H9 (cell line): ENCODE data around the gene PDS5A. TPM values are rescaled to one million over a fixed set of nuclear protein-coding genes. Genes with fewer than 3 reads are reported as not detected.

ENCODE experiments used
- DNase-seq: peaks from one replicate; pipeline ENCODE4 v3.0.0-alpha.2; 2017
- H2AFZ ChIP-seq: one replicate; pipeline ENCODE4 v1.6.1; 2013; ENCODE audit warnings: mild to moderate bottlenecking, low read length, control low read depth, moderate library complexity
- H2AK5ac ChIP-seq: 2 replicates; pipeline ENCODE4 v1.6.1; 2013; ENCODE audit warnings: low read length, control low read depth, mixed read lengths; ENCODE audit not compliant: insufficient read length
- H2BK120ac ChIP-seq: one replicate; pipeline ENCODE4 v1.6.1; 2013; ENCODE audit warnings: low read depth, mild to moderate bottlenecking, low read length, control low read depth, inconsistent platforms; ENCODE audit not compliant: poor library complexity, severe bottlenecking
- H2BK12ac ChIP-seq: 2 replicates; pipeline ENCODE4 v1.6.1; 2013; ENCODE audit warnings: low read length, control low read depth, mixed read lengths, low read depth; ENCODE audit not compliant: insufficient read length
- H2BK15ac ChIP-seq: 2 replicates; pipeline ENCODE4 v1.6.1; 2013; ENCODE audit warnings: low read depth, low read length, control low read depth
- H2BK20ac ChIP-seq: one replicate; pipeline ENCODE4 v1.6.1; 2013; ENCODE audit warnings: low read depth, mild to moderate bottlenecking, low read length, control low read depth, inconsistent platforms; ENCODE audit not compliant: poor library complexity, severe bottlenecking
- H2BK5ac ChIP-seq: 2 replicates; pipeline ENCODE4 v1.6.1; 2013; ENCODE audit warnings: low read length, control low read depth, mixed read lengths; ENCODE audit not compliant: insufficient read length
- H3K14ac ChIP-seq: 2 replicates; pipeline ENCODE4 v1.6.1; 2013; ENCODE audit warnings: low read length, control low read depth; ENCODE audit not compliant: insufficient read depth
- H3K18ac ChIP-seq: 2 replicates; pipeline ENCODE4 v1.6.1; 2013; ENCODE audit warnings: low read depth, mild to moderate bottlenecking, mixed read lengths, low read length, control low read depth; ENCODE audit not compliant: insufficient read length
- H3K23ac ChIP-seq: 2 replicates; pipeline ENCODE4 v1.6.1; 2013; ENCODE audit warnings: low read length, control low read depth, mixed read lengths, low read depth; ENCODE audit not compliant: insufficient read length
- H3K23me2 ChIP-seq: 2 replicates; pipeline ENCODE4 v1.6.1; 2013; ENCODE audit warnings: low read depth, mild to moderate bottlenecking, mixed read lengths, low read length, control low read depth; ENCODE audit not compliant: insufficient read length, poor library complexity, severe bottlenecking
- H3K27ac ChIP-seq: 2 replicates; pipeline ENCODE4 v1.5.1; 2013; ENCODE audit warnings: low read length, control low read depth, mixed read lengths, low read depth; ENCODE audit not compliant: insufficient read length
- H3K27me3 ChIP-seq: 2 replicates; pipeline ENCODE4 v1.6.1; 2013; ENCODE audit warnings: low read length, control low read depth, inconsistent platforms; ENCODE audit not compliant: insufficient read depth
- H3K4ac ChIP-seq: 2 replicates; pipeline ENCODE4 v1.6.1; 2013; ENCODE audit warnings: low read depth, mild to moderate bottlenecking, control low read depth, inconsistent platforms, low read length, moderate library complexity
- H3K4me1 ChIP-seq: 2 replicates; pipeline ENCODE4 v1.6.1; 2013; ENCODE audit warnings: low read length, control low read depth, inconsistent platforms; ENCODE audit not compliant: insufficient read depth
- H3K4me2 ChIP-seq: 2 replicates; pipeline ENCODE4 v1.6.1; 2013; ENCODE audit warnings: low read length, control low read depth, mixed read lengths; ENCODE audit not compliant: insufficient read length, insufficient read depth
- H3K56ac ChIP-seq: 2 replicates; pipeline ENCODE4 v1.6.1; 2013; ENCODE audit warnings: low read depth, mild to moderate bottlenecking, mixed read lengths, low read length, control low read depth; ENCODE audit not compliant: insufficient read length
- H3K79me1 ChIP-seq: 2 replicates; pipeline ENCODE4 v1.6.1; 2013; ENCODE audit warnings: low read depth, mild to moderate bottlenecking, moderate library complexity, low read length, control low read depth, inconsistent platforms; ENCODE audit not compliant: insufficient read depth, poor library complexity, severe bottlenecking
- H3K79me2 ChIP-seq: 2 replicates; pipeline ENCODE4 v1.6.1; 2013; ENCODE audit warnings: low read length, control low read depth, inconsistent platforms; ENCODE audit not compliant: insufficient read depth
- H3K9ac ChIP-seq: 2 replicates; pipeline ENCODE4 v1.6.1; 2013; ENCODE audit warnings: low read length, control low read depth, mixed read lengths; ENCODE audit not compliant: insufficient read length; ENCODE audit errors: extremely low read depth
- H3K9me3 ChIP-seq: one replicate; pipeline ENCODE4 v1.6.1; 2013; ENCODE audit warnings: low read depth, low read length, inconsistent platforms; ENCODE audit not compliant: control insufficient read depth
- H3T11ph ChIP-seq: one replicate; pipeline ENCODE4 v1.6.1; 2013; ENCODE audit warnings: mild to moderate bottlenecking, low read length, control low read depth, inconsistent platforms
- H4K20me1 ChIP-seq: one replicate; pipeline ENCODE4 v1.6.1; 2013; ENCODE audit not compliant: control insufficient read depth, insufficient read length, insufficient read depth
- H4K5ac ChIP-seq: 2 replicates; pipeline ENCODE4 v1.6.1; 2013; ENCODE audit warnings: low read depth, mild to moderate bottlenecking, mixed read lengths, low read length, control low read depth; ENCODE audit not compliant: insufficient read length
- H4K8ac ChIP-seq: replicated peaks from 2 replicates; pipeline ENCODE4 v1.6.1; 2013; ENCODE audit warnings: low read length, control low read depth, mixed read lengths, low read depth; ENCODE audit not compliant: insufficient read length
- H4K91ac ChIP-seq: 2 replicates; pipeline ENCODE4 v1.6.1; 2013; ENCODE audit warnings: low read depth, mild to moderate bottlenecking, moderate library complexity, mixed read lengths, low read length, control low read depth; ENCODE audit not compliant: insufficient read length
- H3K27ac Mint-ChIP-seq, 3 experiments: 2 replicates in 2 of 3; 3 replicates in 1 of 3; pipeline ENCODE4 v1.8.0; 2020 to 2021; ENCODE audit warnings: mixed read lengths in 3 of 3, mild to moderate bottlenecking in 1 of 3, moderate library complexity in 1 of 3
- H3K27me3 Mint-ChIP-seq: 2 replicates; pipeline ENCODE4 v1.8.0; 2021; ENCODE audit warnings: low read depth, mild to moderate bottlenecking, moderate library complexity, mixed read lengths
- H3K36me3 Mint-ChIP-seq, 3 experiments: 2 replicates in 2 of 3; 3 replicates in 1 of 3; pipeline ENCODE4 v1.8.0; 2020 to 2021; ENCODE audit warnings: low read depth in 3 of 3, mixed read lengths in 3 of 3; ENCODE audit not compliant: insufficient read depth in 1 of 3
- H3K4me1 Mint-ChIP-seq, 2 experiments: 2 replicates each; pipeline ENCODE4 v1.8.0; 2020; ENCODE audit warnings: mixed read lengths in 2 of 2
- H3K4me3 Mint-ChIP-seq, 2 experiments: 2 replicates in 1 of 2; 3 replicates in 1 of 2; pipeline ENCODE4 v1.8.0; 2020 to 2021; ENCODE audit warnings: mild to moderate bottlenecking in 2 of 2, mixed read lengths in 2 of 2, moderate library complexity in 1 of 2
- H3K9me3 Mint-ChIP-seq, 2 experiments: 2 replicates in 1 of 2; 3 replicates in 1 of 2; pipeline ENCODE4 v1.8.0; 2020; ENCODE audit warnings: mild to moderate bottlenecking in 2 of 2, mixed read lengths in 2 of 2, moderate library complexity in 1 of 2
- WGBS: extraction: QIAGEN DNeasy Blood & Tissue Kit; methylation state at CpG from one replicate; pipeline ENCODE4 v1.1.7; 2013; ENCODE audit warnings: missing lambda C conversion rate, low lambda C conversion rate, mixed read lengths; ENCODE audit not compliant: insufficient read length; ENCODE audit errors: extremely low coverage; 5-methylcytosine and 5-hydroxymethylcytosine counted together
- total RNA-seq: library from RNA; stranded (reverse); gene quantifications from 2 replicates; pipeline ENCODE4 v1.2.1, GENCODE V29; 2021
- TF ChIP-seq, protein P1 (sequence below): fragments of 200-600 bp; sonication (generic); conservative IDR thresholded peaks from 3 replicates; pipeline ENCODE4 v1.8.0; 2021; ENCODE audit warnings: antibody characterized with exemption, mild to moderate bottlenecking

The PDS5A gene
- total RNA-seq, 1 experiment from 2014 or later, result 65.4 TPM

DNA sequence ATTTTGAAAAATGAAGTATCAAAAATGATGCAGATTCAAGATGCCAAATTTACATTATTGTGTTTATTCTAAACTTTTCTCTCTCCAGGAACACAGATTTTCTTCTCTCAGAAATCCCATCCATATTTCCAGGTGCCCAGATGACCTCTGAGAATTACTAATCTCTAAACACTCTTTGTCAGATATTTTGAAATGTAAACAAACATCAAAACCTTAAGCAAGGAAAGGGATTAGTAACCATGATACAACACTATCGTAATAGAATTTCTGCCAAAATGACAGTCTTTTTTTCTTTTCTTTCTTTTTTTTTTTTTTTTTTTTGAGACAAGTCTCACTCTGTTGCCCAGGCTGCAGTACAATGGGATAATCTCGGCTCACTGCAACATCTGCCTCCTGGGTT lies 76.7 kb downstream of the PDS5A start:
- Histone ChIP-seq H3K9ac (no peak overlapping the region), H3K4ac (no peak overlapping the region), H2BK15ac (no peak overlapping the region), H3K18ac (no peak overlapping the region), H3K23me2 (no peaks in the 10 kb centered on the region), H3K56ac (no peak overlapping the region), H2BK12ac (no peak overlapping the region), H3T11ph (no peak overlapping the region), H3K27me3 (no peaks in the 10 kb centered on the region), H3K14ac (no peak overlapping the region), H2BK120ac (no peak overlapping the region), H4K8ac (no peak overlapping the region), H3K23ac (no peak overlapping the region), H3K9me3 (no peaks in the 10 kb centered on the region), H2BK20ac (no peak overlapping the region), H2AK5ac (no peak overlapping the region), H3K79me1 (no peaks in the 10 kb centered on the region), H4K91ac (no peak overlapping the region), H3K4me1 (no peaks in the 10 kb centered on the region), H4K20me1 (no peaks in the 10 kb centered on the region), H3K27ac (no peak overlapping the region), H3K4me2 (no peak overlapping the region), H2BK5ac (no peak overlapping the region), H2AFZ (no peak overlapping the region), H4K5ac (no peak overlapping the region), H3K79me2 (no peaks in the 10 kb centered on the region)
- H3K4me3 Mint-ChIP-seq, result no peak overlapping the region
- no peaks in the 10 kb centered on the region for H3K9me3 Mint-ChIP-seq
- DNase-seq, result no peak
- H3K36me3 Mint-ChIP-seq, result peaks cover 37 to 75% (median 72%) of the 10 kb centered on the region in 3 experiments
- peak overlapping the region in 1 of 3 experiments; percentile 48; a peak in 1 of 7 replicates for H3K27ac Mint-ChIP-seq
- TF ChIP-seq, protein P1, sequence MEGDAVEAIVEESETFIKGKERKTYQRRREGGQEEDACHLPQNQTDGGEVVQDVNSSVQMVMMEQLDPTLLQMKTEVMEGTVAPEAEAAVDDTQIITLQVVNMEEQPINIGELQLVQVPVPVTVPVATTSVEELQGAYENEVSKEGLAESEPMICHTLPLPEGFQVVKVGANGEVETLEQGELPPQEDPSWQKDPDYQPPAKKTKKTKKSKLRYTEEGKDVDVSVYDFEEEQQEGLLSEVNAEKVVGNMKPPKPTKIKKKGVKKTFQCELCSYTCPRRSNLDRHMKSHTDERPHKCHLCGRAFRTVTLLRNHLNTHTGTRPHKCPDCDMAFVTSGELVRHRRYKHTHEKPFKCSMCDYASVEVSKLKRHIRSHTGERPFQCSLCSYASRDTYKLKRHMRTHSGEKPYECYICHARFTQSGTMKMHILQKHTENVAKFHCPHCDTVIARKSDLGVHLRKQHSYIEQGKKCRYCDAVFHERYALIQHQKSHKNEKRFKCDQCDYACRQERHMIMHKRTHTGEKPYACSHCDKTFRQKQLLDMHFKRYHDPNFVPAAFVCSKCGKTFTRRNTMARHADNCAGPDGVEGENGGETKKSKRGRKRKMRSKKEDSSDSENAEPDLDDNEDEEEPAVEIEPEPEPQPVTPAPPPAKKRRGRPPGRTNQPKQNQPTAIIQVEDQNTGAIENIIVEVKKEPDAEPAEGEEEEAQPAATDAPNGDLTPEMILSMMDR, result no peak
- H3K4me1 Mint-ChIP-seq, result peaks cover 18% of the 10 kb centered on the region in 2 experiments
- H3K27me3 Mint-ChIP-seq, result no peaks in the 10 kb centered on the region
- no CpG with 5 or more reads among the region's 2 CpGs for WGBS
